Activated B cell treated with CpG ODN at 0.5 μM for 24 hours (primary cell): ENCODE measurements around the gene STAC2. TPM values are rescaled to one million over a fixed set of nuclear protein-coding genes. Genes with fewer than 3 reads are reported as not detected.
"Not testable (repeated sequence)": the region's sequence is repeated elsewhere in the genome, so short reads cannot be mapped to it uniquely, and the experiment has no call there.

Experiments
- ATAC-seq: fragments of 200-7000 bp; cut with Tn5 transposase; one replicate; pipeline ENCODE4 v1.10.0; 2021; ENCODE audit warnings: low read depth, mild to moderate bottlenecking, moderate library complexity
- CTCF ChIA-PET: fragments of 350-600 bp; sonication (Branson Sonifier 250); formaldehyde crosslinking; loops from one replicate; lab custom pipeline; 2021; ENCODE audit warnings: antibody characterized with exemption; lab: Charles Lee
- POLR2A ChIA-PET: fragments of 350-600 bp; sonication (Branson Sonifier 250); formaldehyde crosslinking; loops from one replicate; lab custom pipeline; 2021; ENCODE audit warnings: antibody characterized with exemption; lab: Charles Lee
- DNase-seq: peaks from one replicate; pipeline ENCODE4 v3.0.0; 2022
- H3K27ac Mint-ChIP-seq: one replicate; pipeline ENCODE4 v1.8.0; 2020; ENCODE audit warnings: mixed read lengths
- H3K27me3 Mint-ChIP-seq: one replicate; pipeline ENCODE4 v1.8.0; 2021; ENCODE audit warnings: mixed read lengths
- H3K36me3 Mint-ChIP-seq: one replicate; pipeline ENCODE4 v1.8.0; 2021; ENCODE audit warnings: low read depth, mixed read lengths
- H3K4me1 Mint-ChIP-seq: one replicate; pipeline ENCODE4 v1.8.0; 2021; ENCODE audit warnings: mixed read lengths
- H3K4me3 Mint-ChIP-seq: one replicate; pipeline ENCODE4 v1.8.0; 2020; ENCODE audit warnings: mild to moderate bottlenecking, mixed read lengths
- H3K9me3 Mint-ChIP-seq: one replicate; pipeline ENCODE4 v1.8.0; 2020; ENCODE audit warnings: mixed read lengths
- intact Hi-C: fragments of 100-400 bp; cut with micrococcal nuclease; formaldehyde crosslinking; loops from one replicate; pipeline ENCODE4 v1.15.1; 2024
- total RNA-seq: library from RNA; stranded (reverse); gene quantifications from 2 replicates; pipeline ENCODE4 v1.2.3, GENCODE V29; 2022
- TF ChIP-seq, protein P1 (sequence below): fragments of 200-600 bp; IDR thresholded peaks from one replicate; pipeline ENCODE4 v1.8.0; 2022; ENCODE audit warnings: antibody characterized with exemption, mild to moderate bottlenecking

The STAC2 gene
- total RNA-seq, 1 donor from 2014 or later = not detected

DNA sequence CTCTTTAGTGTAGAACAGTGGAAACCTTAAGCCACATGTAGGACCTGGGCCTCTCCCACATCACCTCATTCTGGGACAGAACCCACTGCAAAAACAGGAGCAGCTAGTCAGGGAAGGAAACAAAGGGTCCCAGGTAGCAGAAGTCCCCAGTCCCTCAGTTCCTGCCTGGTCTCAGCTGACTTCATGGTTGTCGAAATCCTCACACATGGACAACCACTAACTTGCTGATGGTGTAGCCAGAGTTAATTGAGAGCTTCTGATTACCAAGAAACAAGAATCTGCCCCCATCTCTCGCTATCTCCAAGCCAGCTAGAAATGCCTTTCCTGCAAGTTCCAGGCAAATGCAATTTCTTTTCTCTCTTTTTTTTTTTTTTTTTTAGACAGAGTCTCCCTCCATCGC, 56.2 kb downstream of the STAC2 start:
- Mint-ChIP-seq H3K36me3 (peaks cover 3% of the 10 kb centered on the region), H3K9me3 (no peaks in the 10 kb centered on the region), H3K27me3 (peaks cover 45% of the 10 kb centered on the region), H3K4me3 (no peak overlapping the region), H3K4me1 (peaks cover 22% of the 10 kb centered on the region), H3K27ac (no peak overlapping the region)
- no peak for DNase-seq
- ChIA-PET CTCF (no interaction called here), POLR2A (interaction anchor here (0.9 kb wide), 1 partner anchor 38 kb away, joined by 4 read pairs; no protein-coding TSS in a partner anchor)
- intact Hi-C loops = no loop called here
- TF ChIP-seq, protein P1, sequence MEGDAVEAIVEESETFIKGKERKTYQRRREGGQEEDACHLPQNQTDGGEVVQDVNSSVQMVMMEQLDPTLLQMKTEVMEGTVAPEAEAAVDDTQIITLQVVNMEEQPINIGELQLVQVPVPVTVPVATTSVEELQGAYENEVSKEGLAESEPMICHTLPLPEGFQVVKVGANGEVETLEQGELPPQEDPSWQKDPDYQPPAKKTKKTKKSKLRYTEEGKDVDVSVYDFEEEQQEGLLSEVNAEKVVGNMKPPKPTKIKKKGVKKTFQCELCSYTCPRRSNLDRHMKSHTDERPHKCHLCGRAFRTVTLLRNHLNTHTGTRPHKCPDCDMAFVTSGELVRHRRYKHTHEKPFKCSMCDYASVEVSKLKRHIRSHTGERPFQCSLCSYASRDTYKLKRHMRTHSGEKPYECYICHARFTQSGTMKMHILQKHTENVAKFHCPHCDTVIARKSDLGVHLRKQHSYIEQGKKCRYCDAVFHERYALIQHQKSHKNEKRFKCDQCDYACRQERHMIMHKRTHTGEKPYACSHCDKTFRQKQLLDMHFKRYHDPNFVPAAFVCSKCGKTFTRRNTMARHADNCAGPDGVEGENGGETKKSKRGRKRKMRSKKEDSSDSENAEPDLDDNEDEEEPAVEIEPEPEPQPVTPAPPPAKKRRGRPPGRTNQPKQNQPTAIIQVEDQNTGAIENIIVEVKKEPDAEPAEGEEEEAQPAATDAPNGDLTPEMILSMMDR = no peak
- no peak for ATAC-seq

DNA sequence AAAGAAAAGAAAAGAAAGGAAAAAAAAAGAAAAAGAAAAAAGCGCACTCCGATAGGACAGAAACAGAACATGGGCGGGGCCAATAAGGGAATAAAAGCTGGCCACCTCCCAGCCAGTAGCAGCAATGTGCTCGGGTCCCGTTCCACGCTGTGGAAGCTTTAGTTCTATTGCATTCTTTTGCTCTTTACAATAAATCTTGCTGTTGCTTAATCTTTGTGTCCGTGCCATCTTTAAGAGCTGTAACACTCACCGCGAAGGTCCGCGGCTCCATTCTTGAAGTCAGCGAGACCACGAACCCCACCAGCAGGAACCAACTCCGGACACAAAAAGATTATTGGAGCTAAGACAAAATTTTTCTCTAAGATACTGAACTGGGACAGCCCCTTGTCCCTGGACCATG, 56.6 kb downstream of the STAC2 start:
- Mint-ChIP-seq H3K4me3 (no peak overlapping the region), H3K27me3 (peaks cover 45% of the 10 kb centered on the region), H3K9me3 (no peaks in the 10 kb centered on the region), H3K27ac (peak overlapping the region; percentile 3), H3K4me1 (peaks cover 23% of the 10 kb centered on the region), H3K36me3 (peaks cover 3% of the 10 kb centered on the region)
- intact Hi-C loops = no loop called here
- CTCF ChIA-PET = no interaction called here
- DNase-seq = no peak
- POLR2A ChIA-PET = interaction anchor here (0.6 to 0.9 kb wide), 2 partner anchors 39 to 349 kb away, joined by 4 to 8 read pairs; no protein-coding TSS in a partner anchor
- TF ChIP-seq, protein P1 = no peak
- ATAC-seq = no peak

DNA sequence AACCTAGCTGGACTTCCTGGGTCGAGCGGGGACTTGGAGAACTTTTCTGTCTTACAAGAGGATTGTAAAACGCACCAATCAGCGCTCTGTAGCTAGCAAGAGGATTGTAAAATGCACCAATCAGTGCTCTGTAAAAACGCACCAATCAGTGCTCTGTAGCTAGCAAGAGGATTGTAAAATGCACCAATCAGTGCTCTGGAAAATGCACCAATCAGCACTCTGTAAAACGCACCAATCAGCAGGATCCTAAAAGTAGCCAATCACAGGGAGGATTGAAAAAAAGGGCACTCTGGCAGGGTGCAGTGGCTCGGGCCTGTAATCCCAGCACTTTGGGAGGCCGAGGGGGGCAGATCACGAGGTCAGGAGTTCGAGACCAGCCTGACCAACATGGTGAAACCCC, 57.2 kb downstream of the STAC2 start:
- H3K27ac Mint-ChIP-seq, H3K4me3 Mint-ChIP-seq, ATAC-seq, H3K9me3 Mint-ChIP-seq, DNase-seq, intact Hi-C loops, H3K36me3 Mint-ChIP-seq: not testable (repeated sequence)
- Mint-ChIP-seq H3K27me3 (peaks cover 42% of the 10 kb centered on the region), H3K4me1 (peaks cover 23% of the 10 kb centered on the region)
- POLR2A ChIA-PET = interaction anchor here (0.6 to 0.7 kb wide), 2 partner anchors 349 to 812 kb away, joined by 7 to 8 read pairs; partner anchors contain the start of gene PSMD3
- CTCF ChIA-PET = interaction anchor here (5.6 kb wide), 1 partner anchor 15 kb away, joined by 42 read pairs; no protein-coding TSS in a partner anchor

DNA sequence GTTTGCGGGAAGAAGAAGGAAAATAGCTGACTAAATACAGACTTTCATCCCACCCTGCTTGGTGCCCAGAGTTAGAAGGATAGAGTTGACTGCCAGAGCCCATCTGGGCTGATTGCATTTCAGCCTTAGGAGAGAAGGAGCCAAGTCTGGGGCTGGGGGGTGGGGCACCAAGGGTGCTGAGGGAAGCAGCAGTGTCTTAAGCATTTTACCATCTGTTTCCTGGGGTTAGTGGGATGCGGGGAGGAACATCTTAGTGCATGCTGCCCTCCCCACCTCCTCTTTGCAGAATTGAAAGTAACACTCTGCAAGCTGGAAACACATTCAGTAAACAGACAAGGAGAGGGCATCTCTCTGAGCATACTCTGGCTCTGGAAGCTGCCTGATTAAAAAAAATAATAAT, 58.3 kb downstream of the STAC2 start:
- peaks cover 23% of the 10 kb centered on the region for H3K4me1 Mint-ChIP-seq
- no peak overlapping the region for H3K27ac Mint-ChIP-seq
- ATAC-seq = no peak
- ChIA-PET POLR2A (interaction anchor here (0.6 to 3.6 kb wide), 3 partner anchors 9 to 32 kb away, joined by 3 to 29 read pairs (median 3); partner anchors contain the start of gene RPL19), CTCF (interaction anchor here (3.5 to 5.6 kb wide), 2 partner anchors 8 to 14 kb away, joined by 42 to 48 read pairs; no protein-coding TSS in a partner anchor)
- intact Hi-C loops = no loop called here
- TF ChIP-seq, protein P1 = no peak
- peaks cover 38% of the 10 kb centered on the region for H3K27me3 Mint-ChIP-seq
- H3K4me3 Mint-ChIP-seq = no peak overlapping the region
- no peak for DNase-seq
- no peaks in the 10 kb centered on the region for H3K9me3 Mint-ChIP-seq
- H3K36me3 Mint-ChIP-seq = peaks cover 3% of the 10 kb centered on the region

DNA sequence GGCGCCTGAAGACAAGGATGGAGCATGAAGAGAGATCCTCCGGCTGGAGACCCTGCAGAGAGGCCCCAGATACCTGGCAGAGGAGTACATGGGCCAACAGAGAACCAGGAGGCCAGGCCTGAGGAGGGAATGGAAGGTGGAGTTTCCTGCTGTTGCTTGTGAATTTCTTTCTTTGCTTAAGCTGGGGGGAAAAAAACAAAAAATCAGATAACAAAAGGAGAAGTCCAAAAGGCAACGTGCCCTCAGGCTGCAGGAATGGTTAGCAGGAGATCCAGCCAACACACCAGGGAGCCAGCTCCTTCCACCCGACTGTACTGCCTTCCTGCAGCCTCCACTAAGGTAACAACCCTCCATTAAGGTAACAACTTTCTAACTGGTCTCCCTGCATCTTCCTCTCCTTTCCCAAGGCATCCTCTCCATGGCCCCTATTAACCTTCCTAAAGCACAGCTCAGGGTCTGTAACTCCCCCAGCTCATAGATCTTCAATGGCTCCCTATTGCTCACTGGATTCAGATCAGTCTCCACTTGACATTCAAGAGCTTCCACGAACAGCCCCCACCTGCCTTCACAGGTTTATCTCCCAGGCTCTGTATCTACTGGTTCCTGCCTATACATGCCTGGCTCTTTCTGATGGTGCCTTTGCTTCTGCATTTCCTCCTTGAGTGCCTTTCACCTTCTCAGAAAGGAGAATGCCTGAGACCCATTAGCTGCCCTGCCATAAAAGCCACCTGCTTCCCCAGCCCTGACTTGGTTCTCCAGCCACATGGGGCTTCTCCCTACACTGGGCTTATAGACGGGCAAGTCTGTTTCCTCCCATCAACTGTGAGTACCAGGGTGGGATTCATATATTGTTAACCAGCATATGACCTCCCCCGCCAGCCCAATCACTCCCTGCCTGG, 59.1 kb downstream of the STAC2 start:
- Mint-ChIP-seq H3K27me3 (peaks cover 31% of the 10 kb centered on the region), H3K4me3 (peak overlapping the region; percentile 9), H3K4me1 (peaks cover 23% of the 10 kb centered on the region), H3K27ac (no peak overlapping the region), H3K36me3 (peaks cover 3% of the 10 kb centered on the region), H3K9me3 (no peaks in the 10 kb centered on the region)
- DNase-seq (no peak), ATAC-seq (no peak)
- TF ChIP-seq, protein P1 = no peak
- ChIA-PET CTCF (interaction anchor here (3.1 to 5.6 kb wide), 3 partner anchors 9 to 66 kb away, joined by 17 to 48 read pairs (median 42); no protein-coding TSS in a partner anchor), POLR2A (interaction anchor here (1.0 to 3.6 kb wide), 3 partner anchors 10 to 33 kb away, joined by 3 to 29 read pairs (median 8); partner anchors contain the start of gene RPL19)
- intact Hi-C loops = no loop called here
